Testis (tissue), 2 donors: ENCODE measurements around the gene MGAT1.

Experiments used
- POLR2A ChIP-seq: fragments of 450-650 bp; IDR thresholded peaks from one replicate; pipeline ENCODE4 v1.6.1; 2017; ENCODE audit warnings: antibody characterized with exemption, mild to moderate bottlenecking, moderate library complexity
- TF ChIP-seq, protein P1 (sequence below), 3 experiments: fragments of 450-650 bp in 2 of 3; fragments of 200-600 bp in 1 of 3; sonication (generic) in 1 of 3; IDR thresholded peaks; one replicate each; pipeline ENCODE4 v1.5.1; 2016 to 2019; ENCODE audit warnings: antibody characterized with exemption in 3 of 3, mild to moderate bottlenecking in 2 of 3, moderate library complexity in 1 of 3

DNA sequence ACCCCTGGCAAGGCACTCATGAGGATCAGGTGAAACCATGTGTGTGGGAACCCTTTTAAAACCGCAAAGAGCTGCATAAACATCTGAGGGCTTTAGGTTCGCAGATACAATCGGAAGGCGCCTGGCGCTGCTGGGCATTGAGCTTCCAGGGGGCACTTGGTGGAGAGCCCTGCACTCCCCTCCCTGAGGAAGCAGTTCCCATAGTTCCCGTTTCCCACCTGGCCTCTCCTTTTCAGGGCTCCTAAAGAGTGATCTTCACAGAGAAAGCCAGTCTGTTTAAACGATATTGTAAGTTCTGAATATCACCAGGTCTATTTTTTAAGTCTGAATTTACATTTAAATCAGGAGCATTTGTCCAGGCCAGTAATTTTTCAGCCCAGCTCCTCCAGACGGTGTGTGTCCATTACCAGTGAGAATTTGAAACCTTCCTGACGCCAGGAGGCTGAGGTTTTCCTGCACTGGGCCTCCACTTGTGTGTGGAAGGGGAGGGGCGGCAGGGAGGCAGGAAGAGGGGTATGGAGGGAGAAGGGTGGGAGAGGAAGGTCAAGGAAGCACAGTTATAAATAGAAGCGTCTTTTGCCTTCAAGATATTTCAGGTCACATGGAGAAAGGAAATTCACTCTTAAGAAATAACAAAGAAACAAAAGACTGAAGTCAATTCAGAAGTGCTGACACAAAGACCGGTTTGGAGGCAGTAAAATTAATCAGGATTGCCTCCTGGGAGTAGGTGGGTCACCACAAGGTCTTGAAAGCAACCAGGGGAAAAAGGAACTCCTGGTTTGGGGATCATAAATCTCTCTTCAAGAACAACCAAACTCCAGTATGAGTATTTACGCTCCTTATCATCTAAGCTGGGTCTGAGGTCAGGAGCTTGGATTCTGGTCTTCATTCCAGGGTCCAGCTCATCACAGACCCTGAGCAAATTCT lies 14.3 kb upstream of the MGAT1 start:
- TF ChIP-seq, protein P1, sequence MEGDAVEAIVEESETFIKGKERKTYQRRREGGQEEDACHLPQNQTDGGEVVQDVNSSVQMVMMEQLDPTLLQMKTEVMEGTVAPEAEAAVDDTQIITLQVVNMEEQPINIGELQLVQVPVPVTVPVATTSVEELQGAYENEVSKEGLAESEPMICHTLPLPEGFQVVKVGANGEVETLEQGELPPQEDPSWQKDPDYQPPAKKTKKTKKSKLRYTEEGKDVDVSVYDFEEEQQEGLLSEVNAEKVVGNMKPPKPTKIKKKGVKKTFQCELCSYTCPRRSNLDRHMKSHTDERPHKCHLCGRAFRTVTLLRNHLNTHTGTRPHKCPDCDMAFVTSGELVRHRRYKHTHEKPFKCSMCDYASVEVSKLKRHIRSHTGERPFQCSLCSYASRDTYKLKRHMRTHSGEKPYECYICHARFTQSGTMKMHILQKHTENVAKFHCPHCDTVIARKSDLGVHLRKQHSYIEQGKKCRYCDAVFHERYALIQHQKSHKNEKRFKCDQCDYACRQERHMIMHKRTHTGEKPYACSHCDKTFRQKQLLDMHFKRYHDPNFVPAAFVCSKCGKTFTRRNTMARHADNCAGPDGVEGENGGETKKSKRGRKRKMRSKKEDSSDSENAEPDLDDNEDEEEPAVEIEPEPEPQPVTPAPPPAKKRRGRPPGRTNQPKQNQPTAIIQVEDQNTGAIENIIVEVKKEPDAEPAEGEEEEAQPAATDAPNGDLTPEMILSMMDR (IDR thresholded peaks at IDR 0.05), result no peak
- no peak for TF ChIP-seq POLR2A
